Cerebellar nuclear complex (tissue), 1 donor: ENCODE measurements around the gene KCNIP4.

Experiments
- DNase-seq, 2 experiments: peaks; one replicate each; lab custom pipeline; 2025; lab: John Stamatoyannopoulos, UW

Gene KCNIP4

GRCh38 chr4:21763855-21764254 lies 184.7 kb downstream of the KCNIP4 start:
- DNase-seq = no peak

GRCh38 chr4:21757248-21757647 lies 191.3 kb downstream of the KCNIP4 start:
- DNase-seq = no peak

- no peak for DNase-seq
These were observed 195.3 kb downstream of the KCNIP4 start for GRCh38 chr4:21753084-21753760.

GRCh38 chr4:21752616-21753015 lies 196.0 kb downstream of the KCNIP4 start:
- no peak for DNase-seq

GRCh38 chr4:21749924-21750323 lies 198.6 kb downstream of the KCNIP4 start:
- DNase-seq = no peak

GRCh38 chr4:21749412-21749811 lies 199.2 kb downstream of the KCNIP4 start:
- DNase-seq = no peak

GRCh38 chr4:21744046-21744445 lies 204.5 kb downstream of the KCNIP4 start:
- no peak for DNase-seq

GRCh38 chr4:21742326-21742725 lies 206.2 kb downstream of the KCNIP4 start:
- no peak for DNase-seq

- DNase-seq = no peak
These were observed 209.8 kb downstream of the KCNIP4 start for GRCh38 chr4:21738821-21739220.

- DNase-seq = no peak
These were observed 212.7 kb downstream of the KCNIP4 start for GRCh38 chr4:21735866-21736265.

- no peak for DNase-seq
These were observed 214.5 kb downstream of the KCNIP4 start for GRCh38 chr4:21733894-21734630.

- DNase-seq = no peak
These were observed 220.3 kb downstream of the KCNIP4 start for GRCh38 chr4:21728304-21728703.

- no peak for DNase-seq
These were observed 222.2 kb downstream of the KCNIP4 start for GRCh38 chr4:21726255-21726815.

- no peak for DNase-seq
These were observed 226.3 kb downstream of the KCNIP4 start for GRCh38 chr4:21722157-21722839.

GRCh38 chr4:21716531-21716930 lies 232.0 kb downstream of the KCNIP4 start:
- no peak for DNase-seq

GRCh38 chr4:21710179-21710835 lies 238.3 kb downstream of the KCNIP4 start:
- no peak for DNase-seq

GRCh38 chr4:21709761-21710160 lies 238.8 kb downstream of the KCNIP4 start:
- no peak for DNase-seq

- DNase-seq = no peak
These were observed 239.5 kb downstream of the KCNIP4 start for GRCh38 chr4:21709031-21709430.

- no peak for DNase-seq
These were observed 249.1 kb downstream of the KCNIP4 start for GRCh38 chr4:21699446-21699845.

- DNase-seq = peak; percentile 46 to 57
These were observed 251.0 kb downstream of the KCNIP4 start for GRCh38 chr4:21697583-21697982.

GRCh38 chr4:21695141-21695540 lies 253.4 kb downstream of the KCNIP4 start:
- no peak for DNase-seq

GRCh38 chr4:21692241-21692640 lies 256.3 kb downstream of the KCNIP4 start:
- DNase-seq = no peak
